ENCODE results near the gene SYT7. TPM values are rescaled to one million over a fixed set of nuclear protein-coding genes. Genes with fewer than 3 reads are reported as not detected.

The SYT7 gene
- total and polyA plus RNA-seq, 2 donors (not counting 1 experiment from before 2014, with no cell fraction given) = not detected

DNA sequence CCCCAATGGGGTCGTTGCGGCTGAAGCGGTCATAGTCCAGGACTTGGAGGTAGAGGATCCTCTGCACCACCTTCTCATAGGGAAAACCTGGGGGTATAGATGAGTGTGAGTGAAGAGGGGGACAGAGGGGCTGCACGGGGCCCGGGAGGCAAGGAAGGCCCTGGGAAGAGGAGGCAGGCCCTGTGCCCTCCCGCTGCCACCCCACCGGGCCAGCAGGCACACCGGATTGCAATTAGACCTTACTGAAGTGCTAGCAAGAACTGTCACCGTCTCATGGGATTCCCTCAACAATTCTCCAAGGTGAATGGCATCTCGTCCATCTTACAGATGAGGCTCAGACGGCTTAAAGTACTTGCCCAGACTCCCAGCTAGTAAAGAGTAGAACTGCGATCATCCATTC lies 56.4 kb downstream of the SYT7 start:
- no peak overlapping the region for H3K4me2 ChIP-seq (replicated peaks; ENCODE audit: low read depth, low read length, poor library complexity, severe bottlenecking)
- ChIA-PET CTCF (no interaction called here), POLR2A (no interaction called here)
- no peak for DNase-seq
- H3K9me3 ChIP-seq (ENCODE audit: control extremely low read depth in 1 of 3, control insufficient read depth in 2 of 3, insufficient read depth in 1 of 3, low read length in 2 of 3) = no peaks in the 10 kb centered on the region
- H3K4me3 Mint-ChIP-seq = no peak overlapping the region
- TF ChIP-seq, protein P1, sequence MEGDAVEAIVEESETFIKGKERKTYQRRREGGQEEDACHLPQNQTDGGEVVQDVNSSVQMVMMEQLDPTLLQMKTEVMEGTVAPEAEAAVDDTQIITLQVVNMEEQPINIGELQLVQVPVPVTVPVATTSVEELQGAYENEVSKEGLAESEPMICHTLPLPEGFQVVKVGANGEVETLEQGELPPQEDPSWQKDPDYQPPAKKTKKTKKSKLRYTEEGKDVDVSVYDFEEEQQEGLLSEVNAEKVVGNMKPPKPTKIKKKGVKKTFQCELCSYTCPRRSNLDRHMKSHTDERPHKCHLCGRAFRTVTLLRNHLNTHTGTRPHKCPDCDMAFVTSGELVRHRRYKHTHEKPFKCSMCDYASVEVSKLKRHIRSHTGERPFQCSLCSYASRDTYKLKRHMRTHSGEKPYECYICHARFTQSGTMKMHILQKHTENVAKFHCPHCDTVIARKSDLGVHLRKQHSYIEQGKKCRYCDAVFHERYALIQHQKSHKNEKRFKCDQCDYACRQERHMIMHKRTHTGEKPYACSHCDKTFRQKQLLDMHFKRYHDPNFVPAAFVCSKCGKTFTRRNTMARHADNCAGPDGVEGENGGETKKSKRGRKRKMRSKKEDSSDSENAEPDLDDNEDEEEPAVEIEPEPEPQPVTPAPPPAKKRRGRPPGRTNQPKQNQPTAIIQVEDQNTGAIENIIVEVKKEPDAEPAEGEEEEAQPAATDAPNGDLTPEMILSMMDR (IDR thresholded peaks at IDR 0.05) = no peak
- no peak for TF ChIP-seq EZH2 (IDR thresholded peaks at IDR 0.05; ENCODE audit: borderline replicate concordance, insufficient read depth, low read depth, low read length, poor library complexity, severe bottlenecking)
- H3K36me3 ChIP-seq (replicated peaks in 1 of 2; ENCODE audit: control extremely low read depth in 1 of 2, control insufficient read depth in 1 of 2, extremely low read depth in 1 of 2, insufficient read depth in 2 of 2, low read length in 1 of 2) = no peaks in the 10 kb centered on the region
- H3K9ac ChIP-seq (ENCODE audit: low read length) = no peak overlapping the region
- no peaks in the 10 kb centered on the region for H3K79me2 ChIP-seq (ENCODE audit: control insufficient read depth, insufficient read depth, low read length)
- no peak for ATAC-seq (ENCODE audit: low read depth)
- H3K27me3 Mint-ChIP-seq = peaks cover 39% of the 10 kb centered on the region
- H3K27ac ChIP-seq (ENCODE audit: low read length in 2 of 2) = no peak overlapping the region
- no peak overlapping the region for H3K27ac Mint-ChIP-seq
- intact Hi-C loops (cut with micrococcal nuclease) = no loop called here
- H3K4me3 ChIP-seq (ENCODE audit: control extremely low read depth in 1 of 5, extremely low read depth in 1 of 5, insufficient read depth in 1 of 5, low read depth in 2 of 5, low read length in 4 of 5) = no peak overlapping the region
- H3K27me3 ChIP-seq (replicated peaks in 1 of 4; ENCODE audit: control extremely low read depth in 1 of 4, control insufficient read depth in 3 of 4, insufficient read depth in 4 of 4, low read length in 3 of 4) = peaks cover 0 to 4% (median under 1%) of the 10 kb centered on the region in 4 experiments
- no peaks in the 10 kb centered on the region for H3K4me1 Mint-ChIP-seq
- H2AFZ ChIP-seq (ENCODE audit: insufficient read depth, low read depth, low read length, poor library complexity, severe bottlenecking) = no peak overlapping the region
- WGBS (ENCODE audit: insufficient coverage) = 87% methylated on average over 12 of the region's 12 CpGs
- H3K4me1 ChIP-seq (ENCODE audit: control insufficient read depth in 2 of 2, insufficient read depth in 2 of 2, low read length in 2 of 2) = no peaks in the 10 kb centered on the region
- no peaks in the 10 kb centered on the region for H3K9me3 Mint-ChIP-seq (ENCODE audit: insufficient read depth)
- no peaks in the 10 kb centered on the region for H4K20me1 ChIP-seq (ENCODE audit: control insufficient read depth, insufficient read depth, low read length, poor library complexity, severe bottlenecking)

DNA sequence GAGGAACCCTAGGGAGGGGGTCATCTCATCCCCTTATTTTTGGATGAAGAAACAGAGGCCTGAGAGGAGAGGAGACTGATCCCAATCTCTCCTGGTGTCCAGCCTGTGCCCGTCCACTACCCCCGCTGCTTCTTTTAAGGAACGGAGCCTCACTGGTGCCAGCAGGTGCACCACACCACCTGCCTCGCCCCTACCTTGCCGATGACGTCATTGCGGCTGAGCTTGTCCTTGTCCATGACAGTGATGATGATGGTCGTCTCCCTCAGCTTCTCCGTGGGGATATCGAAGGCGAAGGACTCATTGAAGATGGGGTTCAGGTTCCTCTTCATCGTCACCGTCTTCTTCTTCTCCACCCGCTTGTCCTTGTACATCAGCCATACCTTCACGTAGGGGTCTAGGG lies 58.0 kb downstream of the SYT7 start:
- Mint-ChIP-seq H3K4me1 (no peaks in the 10 kb centered on the region), H3K27me3 (peaks cover 39% of the 10 kb centered on the region), H3K9me3 (ENCODE audit: insufficient read depth) (no peaks in the 10 kb centered on the region), H3K4me3 (no peak overlapping the region), H3K27ac (no peak overlapping the region)
- Histone ChIP-seq H4K20me1 (ENCODE audit: control insufficient read depth, insufficient read depth, low read length, poor library complexity, severe bottlenecking) (no peaks in the 10 kb centered on the region), H3K9ac (ENCODE audit: low read length) (no peak overlapping the region), H3K4me3 (ENCODE audit: control extremely low read depth in 1 of 5, extremely low read depth in 1 of 5, insufficient read depth in 1 of 5, low read depth in 2 of 5, low read length in 4 of 5) (no peak overlapping the region), H3K36me3 (replicated peaks in 1 of 2; ENCODE audit: control extremely low read depth in 1 of 2, control insufficient read depth in 1 of 2, extremely low read depth in 1 of 2, insufficient read depth in 2 of 2, low read length in 1 of 2) (no peaks in the 10 kb centered on the region), H3K9me3 (ENCODE audit: control extremely low read depth in 1 of 3, control insufficient read depth in 2 of 3, insufficient read depth in 1 of 3, low read length in 2 of 3) (no peaks in the 10 kb centered on the region), H2AFZ (ENCODE audit: insufficient read depth, low read depth, low read length, poor library complexity, severe bottlenecking) (no peak overlapping the region), H3K4me1 (ENCODE audit: control insufficient read depth in 2 of 2, insufficient read depth in 2 of 2, low read length in 2 of 2) (no peaks in the 10 kb centered on the region), H3K27ac (ENCODE audit: low read length in 2 of 2) (no peak overlapping the region), H3K4me2 (replicated peaks; ENCODE audit: low read depth, low read length, poor library complexity, severe bottlenecking) (no peak overlapping the region), H3K27me3 (replicated peaks in 1 of 4; ENCODE audit: control extremely low read depth in 1 of 4, control insufficient read depth in 3 of 4, insufficient read depth in 4 of 4, low read length in 3 of 4) (peaks cover 0 to 12% (median under 1%) of the 10 kb centered on the region in 4 experiments), H3K79me2 (ENCODE audit: control insufficient read depth, insufficient read depth, low read length) (no peaks in the 10 kb centered on the region)
- TF ChIP-seq, protein P1 (IDR thresholded peaks at IDR 0.05) = no peak
- TF ChIP-seq EZH2 (IDR thresholded peaks at IDR 0.05; ENCODE audit: borderline replicate concordance, insufficient read depth, low read depth, low read length, poor library complexity, severe bottlenecking) = no peak
- DNase-seq = no peak
- CTCF ChIA-PET = interaction anchor here (0.6 kb wide), 1 partner anchor 184 kb away, joined by 4 read pairs; no protein-coding TSS in a partner anchor
- WGBS (ENCODE audit: insufficient coverage) = 92% methylated on average over 11 of the region's 15 CpGs
- intact Hi-C loops (cut with micrococcal nuclease) = no loop called here
- ATAC-seq (ENCODE audit: low read depth) = no peak
- POLR2A ChIA-PET = no interaction called here
